Mesenchymal stem cell (in vitro differentiated cells and primary cell): ENCODE measurements around the gene DDX60.

ENCODE experiments used
- DNase-seq: peaks from one replicate; pipeline ENCODE4 v3.0.0-alpha.2; 2013
- H2AFZ ChIP-seq: one replicate; pipeline ENCODE4 v1.6.1; 2013; ENCODE audit warnings: low read depth, mild to moderate bottlenecking, control low read depth, inconsistent platforms, low read length, moderate library complexity
- H2AK5ac ChIP-seq: 2 replicates; pipeline ENCODE4 v1.6.1; 2013; ENCODE audit warnings: low read length, moderate library complexity, mild to moderate bottlenecking, inconsistent platforms; ENCODE audit not compliant: severe bottlenecking
- H2BK120ac ChIP-seq: one replicate; pipeline ENCODE4 v1.6.1; 2013; ENCODE audit warnings: low read depth, mild to moderate bottlenecking, inconsistent platforms, low read length, moderate library complexity
- H2BK12ac ChIP-seq, 2 experiments: one replicate each; pipeline ENCODE4 v1.6.1; 2013; ENCODE audit warnings: inconsistent platforms in 2 of 2, low read length in 2 of 2, mild to moderate bottlenecking in 2 of 2, moderate library complexity in 2 of 2, control low read depth in 1 of 2
- H2BK15ac ChIP-seq: one replicate; pipeline ENCODE4 v1.6.1; 2013; ENCODE audit warnings: mild to moderate bottlenecking, low read depth, inconsistent platforms; ENCODE audit not compliant: poor library complexity, severe bottlenecking
- H2BK5ac ChIP-seq: 2 replicates; pipeline ENCODE4 v1.6.1; 2013; ENCODE audit warnings: low read depth, mild to moderate bottlenecking, low read length, control low read depth, inconsistent platforms; ENCODE audit not compliant: poor library complexity, severe bottlenecking
- H3K14ac ChIP-seq, 2 experiments: one replicate each; pipeline ENCODE4 v1.6.1; 2013; ENCODE audit warnings: inconsistent platforms in 2 of 2, low read length in 2 of 2, control low read depth in 1 of 2, mild to moderate bottlenecking in 1 of 2, moderate library complexity in 1 of 2
- H3K18ac ChIP-seq, 2 experiments: one replicate each; pipeline ENCODE4 v1.6.1; 2013; ENCODE audit warnings: inconsistent platforms in 2 of 2, low read length in 2 of 2, control low read depth in 1 of 2, low read depth in 1 of 2, mild to moderate bottlenecking in 1 of 2
- H3K23ac ChIP-seq, 2 experiments: one replicate each; pipeline ENCODE4 v1.6.1; 2013; ENCODE audit warnings: inconsistent platforms in 2 of 2, low read length in 2 of 2, mild to moderate bottlenecking in 2 of 2, moderate library complexity in 2 of 2, control low read depth in 1 of 2
- H3K27ac ChIP-seq: 2 replicates; pipeline ENCODE4 v1.5.1; 2013; ENCODE audit warnings: mild to moderate bottlenecking, moderate library complexity, low read length, control low read depth, inconsistent platforms; ENCODE audit not compliant: poor library complexity, severe bottlenecking
- H3K27me3 ChIP-seq, 2 experiments: 2 replicates each; pipeline versions ENCODE4 v1.6.1 to v1.7.0; 2013; ENCODE audit warnings: low read length in 2 of 2, mild to moderate bottlenecking in 2 of 2, moderate library complexity in 2 of 2, control low read depth in 1 of 2, inconsistent platforms in 1 of 2; ENCODE audit not compliant: control insufficient read depth in 1 of 2, insufficient read depth in 1 of 2
- H3K36me3 ChIP-seq, 2 experiments: 2 replicates each; pipeline versions ENCODE4 v1.6.1 to v1.7.0; 2013; ENCODE audit warnings: low read length in 2 of 2, control low read depth in 1 of 2, inconsistent platforms in 1 of 2, low read depth in 1 of 2, mild to moderate bottlenecking in 1 of 2; ENCODE audit not compliant: insufficient read depth in 2 of 2, control insufficient read depth in 1 of 2
- H3K4ac ChIP-seq, 2 experiments: one replicate each; pipeline ENCODE4 v1.6.1; 2013; ENCODE audit warnings: inconsistent platforms in 2 of 2, low read length in 2 of 2, mild to moderate bottlenecking in 2 of 2, moderate library complexity in 2 of 2, control low read depth in 1 of 2, low read depth in 1 of 2
- H3K4me1 ChIP-seq: 2 replicates; pipeline ENCODE4 v1.6.1; 2013; ENCODE audit warnings: low read depth, low read length, control low read depth; ENCODE audit not compliant: control insufficient read depth, insufficient read depth
- H3K4me2 ChIP-seq: 2 replicates; pipeline ENCODE4 v1.6.1; 2013; ENCODE audit warnings: low read length, mild to moderate bottlenecking, inconsistent platforms; ENCODE audit not compliant: poor library complexity, severe bottlenecking
- H3K4me3 ChIP-seq, 2 experiments: 2 replicates each; pipeline versions ENCODE4 v1.5.1 to v1.7.0; 2013; ENCODE audit warnings: low read length in 2 of 2, mild to moderate bottlenecking in 2 of 2, control low read depth in 1 of 2, low read depth in 1 of 2; ENCODE audit not compliant: insufficient read depth in 1 of 2
- H3K79me1 ChIP-seq: replicated peaks from 2 replicates; pipeline ENCODE4 v1.6.1; 2013; ENCODE audit warnings: mild to moderate bottlenecking, control low read depth, low read length, inconsistent platforms; ENCODE audit not compliant: poor library complexity, severe bottlenecking
- H3K9ac ChIP-seq: 2 replicates; pipeline ENCODE4 v1.7.0; 2013; ENCODE audit warnings: mild to moderate bottlenecking, low read length, moderate library complexity
- H3K9me3 ChIP-seq: 2 replicates; pipeline ENCODE4 v1.7.0; 2013; ENCODE audit warnings: mild to moderate bottlenecking, low read length; ENCODE audit not compliant: control insufficient read depth
- H4K8ac ChIP-seq: one replicate; pipeline ENCODE4 v1.6.1; 2013; ENCODE audit warnings: inconsistent platforms, mild to moderate bottlenecking, low read length, moderate library complexity
- H4K91ac ChIP-seq: one replicate; pipeline ENCODE4 v1.6.1; 2013; ENCODE audit warnings: mild to moderate bottlenecking, low read length, inconsistent platforms
- WGBS: methylation state at CpG from one replicate; pipeline ENCODE4 v1.1.7; 2013; ENCODE audit warnings: mixed read lengths; 5-methylcytosine and 5-hydroxymethylcytosine counted together

DDX60 gene

DNA sequence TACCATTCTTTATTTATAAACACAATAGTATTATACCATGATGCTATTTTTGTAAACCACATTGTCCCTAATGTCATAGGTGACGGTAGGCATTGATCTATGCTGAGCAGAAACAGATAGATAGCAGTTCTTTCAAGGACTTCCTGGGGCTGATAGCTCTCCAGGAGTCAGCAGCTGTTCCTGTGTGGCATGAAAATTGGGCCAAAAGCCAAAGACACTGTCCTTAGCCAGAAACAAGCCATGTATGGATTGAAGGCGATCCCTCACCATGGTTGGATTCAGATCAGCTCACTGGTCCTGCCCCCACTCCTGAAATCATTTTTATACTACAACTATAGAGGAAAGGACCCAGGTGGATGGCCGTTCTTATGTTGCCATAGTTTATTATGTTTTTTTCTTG is 53.6 kb downstream of the DDX60 start:
- Histone ChIP-seq H2AK5ac (no peak overlapping the region), H3K9ac (no peak overlapping the region), H2BK5ac (no peak overlapping the region), H4K91ac (no peak overlapping the region), H2BK12ac (no peak overlapping the region), H2BK15ac (no peak overlapping the region), H4K8ac (no peak overlapping the region), H3K27me3 (no peaks in the 10 kb centered on the region), H2BK120ac (no peak overlapping the region), H3K79me1 (no peaks in the 10 kb centered on the region), H3K36me3 (peaks cover 5 to 84% of the 10 kb centered on the region in 2 experiments), H3K4me2 (no peak overlapping the region), H3K23ac (no peak overlapping the region), H2AFZ (no peak overlapping the region), H3K18ac (no peak overlapping the region), H3K27ac (no peak overlapping the region), H3K4ac (no peak overlapping the region), H3K4me1 (no peaks in the 10 kb centered on the region), H3K4me3 (no peak overlapping the region), H3K9me3 (no peaks in the 10 kb centered on the region), H3K14ac (no peak overlapping the region)
- no peak for DNase-seq
- 62% methylated on average over 1 of the region's 3 CpGs for WGBS

DNA sequence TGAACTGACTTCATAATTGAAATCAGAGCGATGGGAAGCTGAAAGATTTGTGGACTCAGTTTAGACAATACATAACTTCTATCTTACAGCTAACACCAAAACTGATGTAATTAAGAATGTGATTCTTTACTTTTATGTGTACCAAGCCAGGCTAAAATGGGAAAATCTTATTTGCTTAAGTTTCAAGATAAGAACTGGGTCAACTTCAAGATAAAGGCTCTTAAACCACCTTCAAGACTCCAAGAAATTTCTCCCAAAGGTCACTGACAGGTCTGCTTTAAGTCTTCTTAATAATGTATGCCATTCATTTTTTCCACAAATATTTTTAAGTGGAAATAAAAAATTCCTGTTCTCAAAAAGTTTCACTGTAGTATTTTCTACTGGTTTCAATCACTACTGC is 55.5 kb downstream of the DDX60 start:
- no peaks in the 10 kb centered on the region for H3K79me1 ChIP-seq
- no peak overlapping the region for H3K4me3 ChIP-seq

DNA sequence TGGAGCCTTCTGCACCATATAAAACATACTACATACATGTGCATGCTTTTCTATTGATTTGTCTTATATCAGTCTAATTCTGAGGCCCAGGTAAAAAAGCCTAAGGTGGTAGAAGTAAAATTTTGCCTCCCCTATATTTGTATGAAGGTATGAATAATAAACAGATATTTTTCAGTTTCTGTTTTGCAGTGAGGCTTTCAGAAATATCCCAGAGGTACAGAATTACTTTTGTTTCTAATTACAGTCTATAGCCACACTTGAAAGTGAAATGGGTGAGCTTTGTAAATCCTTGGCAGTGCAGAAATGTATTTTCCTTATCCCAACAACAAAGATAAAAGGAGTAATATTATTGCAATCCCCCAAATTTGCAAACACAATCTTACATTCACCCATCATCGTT is 59.5 kb downstream of the DDX60 start:
- no peak overlapping the region for H2BK12ac ChIP-seq

More for the DNA sequence above, 55.5 kb downstream of the DDX60 start:
- H2AK5ac ChIP-seq = no peak overlapping the region
- H2AFZ ChIP-seq = no peak overlapping the region
- WGBS = no CpG with 5 or more reads among the region's 1 CpG
- H3K4me2 ChIP-seq = no peak overlapping the region
- no peak overlapping the region for H3K14ac ChIP-seq
- H2BK5ac ChIP-seq = no peak overlapping the region
- no peak overlapping the region for H3K27ac ChIP-seq
- H3K4ac ChIP-seq = no peak overlapping the region
- no peak overlapping the region for H4K91ac ChIP-seq
- H3K23ac ChIP-seq = no peak overlapping the region
- peaks cover 5 to 90% of the 10 kb centered on the region in 2 experiments for H3K36me3 ChIP-seq
- no peak for DNase-seq
- H3K9me3 ChIP-seq = no peaks in the 10 kb centered on the region
- no peak overlapping the region for H2BK120ac ChIP-seq
- no peak overlapping the region for H2BK15ac ChIP-seq
- H3K18ac ChIP-seq = no peak overlapping the region
- H2BK12ac ChIP-seq = no peak overlapping the region
- H3K4me1 ChIP-seq = no peaks in the 10 kb centered on the region
- no peaks in the 10 kb centered on the region for H3K27me3 ChIP-seq
- no peak overlapping the region for H4K8ac ChIP-seq
- no peak overlapping the region for H3K9ac ChIP-seq

DNA sequence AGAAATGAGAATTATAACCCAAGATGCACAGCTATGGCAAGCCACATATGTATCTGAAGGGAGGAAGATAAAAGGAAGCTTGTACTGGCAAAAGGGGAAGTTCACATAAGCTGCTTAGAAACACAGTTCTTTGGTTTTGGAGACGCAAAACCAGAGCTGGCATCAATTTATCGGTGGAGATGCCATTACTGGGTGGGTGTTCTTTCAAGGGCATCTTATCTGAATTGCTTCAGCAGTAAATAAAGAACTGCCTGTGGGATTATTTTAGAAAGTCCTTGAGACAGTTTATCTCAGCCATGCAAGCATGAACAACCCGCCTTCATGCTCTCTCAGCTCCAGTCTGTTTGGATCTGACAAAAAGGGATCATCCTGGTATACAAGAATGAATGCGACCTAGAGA is 60.8 kb downstream of the DDX60 start:
- Histone ChIP-seq H3K9me3 (no peaks in the 10 kb centered on the region), H3K79me1 (no peaks in the 10 kb centered on the region), H2AFZ (no peak overlapping the region), H3K23ac (no peak overlapping the region), H3K4me2 (no peak overlapping the region), H3K14ac (no peak overlapping the region), H2BK15ac (no peak overlapping the region), H3K18ac (no peak overlapping the region), H3K36me3 (peaks cover 5 to 74% of the 10 kb centered on the region in 2 experiments), H3K27ac (no peak overlapping the region), H3K4me1 (no peaks in the 10 kb centered on the region), H2BK12ac (no peak overlapping the region), H2BK5ac (no peak overlapping the region), H4K8ac (no peak overlapping the region), H2AK5ac (no peak overlapping the region), H4K91ac (no peak overlapping the region), H2BK120ac (no peak overlapping the region), H3K9ac (no peak overlapping the region), H3K4ac (no peak overlapping the region), H3K4me3 (no peak overlapping the region), H3K27me3 (no peaks in the 10 kb centered on the region)
- 100% methylated on average over 3 of the region's 4 CpGs for WGBS
- DNase-seq = no peak

More for the DNA sequence above, 59.5 kb downstream of the DDX60 start:
- Histone ChIP-seq H4K8ac (no peak overlapping the region), H3K9me3 (no peaks in the 10 kb centered on the region), H3K18ac (no peak overlapping the region), H3K4me2 (no peak overlapping the region), H3K27me3 (no peaks in the 10 kb centered on the region), H3K9ac (no peak overlapping the region), H3K27ac (no peak overlapping the region), H2AK5ac (no peak overlapping the region), H4K91ac (no peak overlapping the region), H3K4me3 (no peak overlapping the region), H2BK120ac (no peak overlapping the region), H2AFZ (no peak overlapping the region), H2BK15ac (no peak overlapping the region), H2BK5ac (no peak overlapping the region), H3K4me1 (no peaks in the 10 kb centered on the region), H3K23ac (no peak overlapping the region), H3K79me1 (no peaks in the 10 kb centered on the region), H3K4ac (no peak overlapping the region), H3K36me3 (peaks cover 5 to 73% of the 10 kb centered on the region in 2 experiments), H3K14ac (no peak overlapping the region)
- 86% methylated on average over 1 of the region's 1 CpG for WGBS
- DNase-seq = no peak
